H1 (cell line): ENCODE measurements around the gene CTRL. TPM values are rescaled to one million over a fixed set of nuclear protein-coding genes. Genes with fewer than 3 reads are reported as not detected.
A peak's percentile ranks its signal among the peaks of the same experiment; 100 is the strongest.

Source experiments
- CTCF ChIA-PET: fragments of 300-600 bp; sonication (Branson Sonifier 250); formaldehyde crosslinking; loops from one replicate; lab custom pipeline; 2021; ENCODE audit not compliant: partially characterized antibody; lab: Charles Lee
- POLR2A ChIA-PET: fragments of 300-600 bp; sonication (Branson Sonifier 250); formaldehyde crosslinking; loops from one replicate; lab custom pipeline; 2021; ENCODE audit warnings: inconsistent platforms; ENCODE audit not compliant: partially characterized antibody; lab: Charles Lee
- DNase-seq, 2 experiments: peaks; one replicate each; pipeline versions ENCODE4 v3.0.0 to v3.0.0-alpha.2; 2010 to 2022; ENCODE audit warnings: low spot score in 2 of 2, low read depth in 1 of 2, mixed read lengths in 1 of 2
- FAIRE-seq: peaks from 2 replicates; lab custom pipeline; 2011; peaks lifted over from hg19 to GRCh38; lab: Jason Lieb, UNC
- H2AFZ ChIP-seq: 2 replicates; pipeline ENCODE4 v1.8.1; 2012; ENCODE audit warnings: low read length, inconsistent platforms
- H2AK5ac ChIP-seq: 2 replicates; pipeline ENCODE4 v1.6.1; 2013; ENCODE audit warnings: low read depth, low read length
- H2BK120ac ChIP-seq: replicated peaks from 2 replicates; pipeline ENCODE3; 2013; ENCODE audit warnings: low read depth, low read length, inconsistent platforms
- H2BK12ac ChIP-seq: 2 replicates; pipeline ENCODE4 v1.6.1; 2013; ENCODE audit warnings: low read depth, low read length
- H2BK15ac ChIP-seq: 2 replicates; pipeline ENCODE4 v1.6.1; 2013; ENCODE audit warnings: low read length
- H2BK20ac ChIP-seq: 2 replicates; pipeline ENCODE4 v1.6.1; 2013; ENCODE audit warnings: low read length
- H2BK5ac ChIP-seq: 2 replicates; pipeline ENCODE4 v1.6.1; 2013; ENCODE audit warnings: low read depth, low read length
- H3K14ac ChIP-seq: 2 replicates; pipeline ENCODE4 v1.6.1; 2013; ENCODE audit warnings: inconsistent platforms; ENCODE audit not compliant: insufficient read length
- H3K18ac ChIP-seq: 2 replicates; pipeline ENCODE4 v1.6.1; 2013; ENCODE audit warnings: low read length; ENCODE audit errors: extremely low read depth
- H3K23ac ChIP-seq: 2 replicates; pipeline ENCODE4 v1.6.1; 2013; ENCODE audit warnings: inconsistent platforms; ENCODE audit not compliant: insufficient read length
- H3K23me2 ChIP-seq: 2 replicates; pipeline ENCODE4 v1.6.1; 2013; ENCODE audit warnings: low read depth, low read length
- H3K27ac ChIP-seq: 2 replicates; pipeline ENCODE4 v1.6.1; 2011; ENCODE audit warnings: low read depth, low read length, inconsistent platforms
- H3K27me3 ChIP-seq, 4 experiments: replicated peaks in 1 of 4; 1 replicate in 1 of 4; 2 replicates in 3 of 4; pipeline versions ENCODE4 v1.6.1 to v1.8.1; 2011 to 2013; ENCODE audit warnings: low read length in 3 of 4, mild to moderate bottlenecking in 3 of 4, inconsistent platforms in 2 of 4, mixed read lengths in 2 of 4, moderate library complexity in 1 of 4; ENCODE audit not compliant: control insufficient read depth in 3 of 4, insufficient read depth in 3 of 4; ENCODE audit errors: extremely low read depth in 1 of 4
- H3K36me3 ChIP-seq, 4 experiments: 2 replicates each; pipeline versions ENCODE4 v1.6.1 to v1.8.1; 2011 to 2013; ENCODE audit warnings: mild to moderate bottlenecking in 4 of 4, low read length in 3 of 4, moderate library complexity in 2 of 4, control low read depth in 1 of 4, inconsistent platforms in 1 of 4; ENCODE audit not compliant: insufficient read depth in 4 of 4, control insufficient read depth in 2 of 4
- H3K4ac ChIP-seq: replicated peaks from 2 replicates; pipeline ENCODE3; 2013; ENCODE audit warnings: low read length, low read depth, mixed read lengths, inconsistent platforms; ENCODE audit not compliant: insufficient read length
- H3K4me1 ChIP-seq, 4 experiments: replicated peaks in 1 of 4; 1 replicate in 1 of 4; 2 replicates in 3 of 4; pipeline versions ENCODE4 v1.6.1 to v1.8.1; 2011 to 2013; ENCODE audit warnings: low read length in 3 of 4, inconsistent platforms in 2 of 4, mixed read lengths in 1 of 4; ENCODE audit not compliant: insufficient read depth in 4 of 4, control insufficient read depth in 3 of 4
- H3K4me2 ChIP-seq, 2 experiments: 2 replicates each; pipeline versions ENCODE4 v1.6.1 to v1.8.1; 2011 to 2013; ENCODE audit warnings: low read depth in 2 of 2, low read length in 2 of 2, control low read depth in 1 of 2, inconsistent platforms in 1 of 2, mild to moderate bottlenecking in 1 of 2; ENCODE audit not compliant: insufficient read depth in 1 of 2
- H3K4me3 ChIP-seq, 4 experiments: fragments of 200-600, 300-600 bp in 1 of 4; sonication (generic), shearing (Covaris generic), sonication (Bioruptor Twin) in 1 of 4; 2 replicates each; pipeline versions ENCODE4 v1.5.1 to v1.8.1; 2011 to 2016; ENCODE audit warnings: low read length in 4 of 4, low read depth in 3 of 4, control low read depth in 2 of 4, inconsistent platforms in 2 of 4, mild to moderate bottlenecking in 2 of 4, mixed read lengths in 1 of 4, moderate library complexity in 1 of 4; ENCODE audit not compliant: insufficient read depth in 2 of 4; ENCODE audit errors: extremely low read depth in 1 of 4
- H3K56ac ChIP-seq: replicated peaks from 2 replicates; pipeline ENCODE3; 2013; ENCODE audit warnings: low read depth, mild to moderate bottlenecking, mixed read lengths, low read length, inconsistent platforms; ENCODE audit not compliant: insufficient read length
- H3K79me1 ChIP-seq: 2 replicates; pipeline ENCODE4 v1.6.1; 2013; ENCODE audit warnings: low read depth, low read length, control low read depth
- H3K79me2 ChIP-seq, 2 experiments: 2 replicates each; pipeline versions ENCODE4 v1.6.1 to v1.8.1; 2012 to 2013; ENCODE audit warnings: low read length in 2 of 2, mild to moderate bottlenecking in 2 of 2, inconsistent platforms in 1 of 2; ENCODE audit not compliant: insufficient read depth in 2 of 2, control insufficient read depth in 1 of 2
- H3K9ac ChIP-seq, 4 experiments: replicated peaks in 1 of 4; 1 replicate in 1 of 4; 2 replicates in 3 of 4; pipeline versions ENCODE4 v1.6.1 to v1.8.1; 2011 to 2013; ENCODE audit warnings: low read depth in 3 of 4, low read length in 3 of 4, control low read depth in 2 of 4, mild to moderate bottlenecking in 2 of 4, moderate library complexity in 2 of 4, inconsistent platforms in 1 of 4; ENCODE audit errors: extremely low read depth in 1 of 4
- H3K9me3 ChIP-seq, 2 experiments: 2 replicates each; pipeline versions ENCODE4 v1.6.1 to v1.8.1; 2012 to 2013; ENCODE audit warnings: mild to moderate bottlenecking in 2 of 2, moderate library complexity in 2 of 2, control low read depth in 1 of 2, inconsistent platforms in 1 of 2, low read depth in 1 of 2, low read length in 1 of 2, mixed read lengths in 1 of 2; ENCODE audit not compliant: insufficient read depth in 2 of 2
- H4K20me1 ChIP-seq, 2 experiments: replicated peaks in 1 of 2; 2 replicates each; pipeline versions ENCODE3 to v1.8.1; 2011 to 2013; ENCODE audit warnings: inconsistent platforms in 2 of 2, low read length in 2 of 2, mild to moderate bottlenecking in 1 of 2; ENCODE audit not compliant: insufficient read depth in 2 of 2, control insufficient read depth in 1 of 2
- H4K5ac ChIP-seq: 2 replicates; pipeline ENCODE4 v1.6.1; 2013; ENCODE audit warnings: low read length, low read depth, mixed read lengths, inconsistent platforms; ENCODE audit not compliant: insufficient read length
- H4K8ac ChIP-seq: 2 replicates; pipeline ENCODE4 v1.8.0; 2013; ENCODE audit warnings: mild to moderate bottlenecking, moderate library complexity, low read length, inconsistent platforms; ENCODE audit not compliant: insufficient read depth; ENCODE audit errors: extremely low read depth
- H4K91ac ChIP-seq: replicated peaks from 2 replicates; pipeline ENCODE3; 2013; ENCODE audit warnings: low read length, mixed read lengths, inconsistent platforms; ENCODE audit not compliant: insufficient read length
- POLR2A ChIP-seq, 2 experiments: IDR thresholded peaks; 1 replicate in 1 of 2; 2 replicates in 1 of 2; pipeline ENCODE4 v1.6.1; 2011; ENCODE audit warnings: low read depth in 2 of 2, low read length in 2 of 2, mild to moderate bottlenecking in 2 of 2; ENCODE audit errors: control extremely low read depth in 1 of 2
- POLR2AphosphoS5 ChIP-seq: IDR thresholded peaks from 2 replicates; pipeline ENCODE4 v1.6.1; 2011; ENCODE audit warnings: low read depth, low read length
- YY1 ChIP-seq: IDR thresholded peaks from 2 replicates; pipeline ENCODE4 v1.6.1; 2011; ENCODE audit warnings: low read depth, mild to moderate bottlenecking, low read length
- WGBS, 2 experiments: shearing (Covaris generic) in 1 of 2; methylation state at CpG; one replicate each; pipeline versions ENCODE4 v1.1.6 to v1.1.7; 2013 to 2015; ENCODE audit warnings: low lambda C conversion rate in 2 of 2, mixed read lengths in 2 of 2, inconsistent platforms in 1 of 2, low coverage in 1 of 2, missing lambda C conversion rate in 1 of 2; ENCODE audit not compliant: insufficient replicate concordance in 2 of 2, insufficient coverage in 1 of 2, insufficient read length in 1 of 2; ENCODE audit errors: extremely low coverage in 1 of 2, missing lambda C conversion rate in 1 of 2; 5-methylcytosine and 5-hydroxymethylcytosine counted together
- polyA plus RNA-seq, 7 experiments: library from polyadenylated mRNA; depleted of rRNA in 3 of 7; stranded (reverse) in 5 of 7; unstranded in 2 of 7; fragments of >200 nt in 5 of 7; fragments of 200-250 nt in 2 of 7; gene quantifications; 1 replicate in 5 of 7; 2 replicates in 1 of 7; 4 replicates in 1 of 7; pipeline versions ENCODE4 v1.2.1 to v1.2.3, GENCODE V29; 2011 to 2013; ENCODE audit warnings: missing spikeins in 2 of 7, mixed read lengths in 2 of 7
- total RNA-seq: library from RNA; stranded (reverse); fragmentation: NEBNext Ultra II Directional; extraction: Animal tissue kit (Norgen Biotek cat#: 25700); gene quantifications from 2 replicates; pipeline ENCODE4 v1.2.1, GENCODE V29; 2021

Gene CTRL
- total and polyA plus RNA-seq, 2 of the 8 experiments (the other 6 are each of a cell fraction or from before 2014, with no cell fraction given), result 1.7 to 4.2 TPM

DNA sequence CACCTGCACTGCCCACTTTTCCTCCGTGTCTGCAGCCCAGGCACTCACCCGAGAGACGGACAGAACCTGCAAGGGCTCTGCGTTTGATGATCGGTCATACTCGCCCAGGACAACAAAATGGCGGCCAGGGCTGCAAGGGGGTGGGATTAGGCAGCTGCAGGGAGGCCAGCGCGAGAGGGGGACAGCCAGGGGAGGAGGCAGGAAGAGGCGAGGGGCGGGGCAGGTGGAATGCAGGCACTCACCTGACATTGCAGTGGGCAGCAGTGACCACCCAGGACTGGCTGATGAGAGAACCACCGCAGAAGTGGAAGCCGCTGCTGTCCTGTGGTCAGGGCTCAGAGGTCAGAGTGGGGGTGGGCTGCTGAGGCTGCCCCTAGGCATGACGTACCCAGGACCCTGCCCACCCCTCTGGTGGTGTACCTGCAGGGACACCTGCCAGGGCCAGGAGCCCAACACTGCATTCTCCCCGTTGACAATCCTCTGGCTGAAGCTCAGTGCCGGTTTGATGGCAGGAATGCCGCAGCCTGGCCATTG is 917 bp downstream of the CTRL start:
- H3K23ac ChIP-seq, result no peak overlapping the region
- H2AFZ ChIP-seq, result no peak overlapping the region
- no peak overlapping the region for H3K14ac ChIP-seq
- peak overlapping the region; percentile 50; the same call in 1 of the 2 replicates for H2BK12ac ChIP-seq
- H2BK15ac ChIP-seq, result no peak overlapping the region
- 95% methylated on average over 10 of the region's 17 CpGs; no CpG with 5 or more reads in 1 of the 2 experiments for WGBS, 2 experiments
- peaks cover 3 to 27% of the 10 kb centered on the region in 2 experiments for H4K20me1 ChIP-seq
- no peaks in the 10 kb centered on the region for H3K79me2 ChIP-seq
- no peaks in the 10 kb centered on the region; a peak in 2 of 8 replicates for H3K36me3 ChIP-seq
- H3K9me3 ChIP-seq, result no peaks in the 10 kb centered on the region
- H2BK5ac ChIP-seq, result 0 out of 2 replicates have a peak overlapping the region, but pooled peaks have one; percentile 24
- no peak overlapping the region for H3K9ac ChIP-seq
- TF ChIP-seq POLR2AphosphoS5, result no peak
- TF ChIP-seq POLR2A (IDR thresholded peaks at IDR 0.05; ENCODE audit: control extremely low read depth in 1 of 2, low read depth in 2 of 2, low read length in 2 of 2), result peak in 1 of 2 experiments; percentile 22; a peak in 1 of 3 replicates
- 0 out of 2 replicates have a peak, but pooled peaks have one; percentile 41 for TF ChIP-seq YY1
- POLR2A ChIA-PET, result interaction anchor here (0.6 to 7.5 kb wide), 6 partner anchors 10 to 702 kb away, joined by 3 to 43 read pairs (median 4); partner anchors contain the start of genes LCAT and NRN1L
- DNase-seq (no peak), FAIRE-seq (no peak)
- H2AK5ac ChIP-seq, result no peak overlapping the region
- peaks cover 0 to 15% (median 10%) of the 10 kb centered on the region in 4 experiments; a peak in 5 of 7 replicates for H3K4me1 ChIP-seq
- H4K5ac ChIP-seq, result no peak overlapping the region
- no peak overlapping the region for H2BK20ac ChIP-seq
- H4K8ac ChIP-seq, result no peak overlapping the region
- no peak overlapping the region for H4K91ac ChIP-seq
- no peak overlapping the region for H3K4me3 ChIP-seq
- H3K56ac ChIP-seq, result no peak overlapping the region
- no peaks in the 10 kb centered on the region for H3K27me3 ChIP-seq
- no peak overlapping the region for H3K4ac ChIP-seq
- peaks cover 4% of the 10 kb centered on the region; the same call in 1 of the 2 replicates for H3K79me1 ChIP-seq
- no peak overlapping the region for H3K4me2 ChIP-seq
- no peak overlapping the region for H2BK120ac ChIP-seq
- H3K27ac ChIP-seq, result no peak overlapping the region
- H3K23me2 ChIP-seq, result peaks cover 7% of the 10 kb centered on the region
- CTCF ChIA-PET, result interaction anchor here (1.0 to 27.1 kb wide), 11 partner anchors 8 to 122 kb away, joined by 3 to 623 read pairs (median 5); partner anchors contain the start of genes EDC4, LCAT, NRN1L and PSKH1
- no peak overlapping the region for H3K18ac ChIP-seq
